ELF-1 (cell line): ENCODE data around the gene CPNE5.

Source experiments
- DNase-seq: peaks from one replicate; pipeline ENCODE4 v3.0.0-alpha.2; 2016; ENCODE audit warnings: low read depth, low spot score

Gene CPNE5

DNA sequence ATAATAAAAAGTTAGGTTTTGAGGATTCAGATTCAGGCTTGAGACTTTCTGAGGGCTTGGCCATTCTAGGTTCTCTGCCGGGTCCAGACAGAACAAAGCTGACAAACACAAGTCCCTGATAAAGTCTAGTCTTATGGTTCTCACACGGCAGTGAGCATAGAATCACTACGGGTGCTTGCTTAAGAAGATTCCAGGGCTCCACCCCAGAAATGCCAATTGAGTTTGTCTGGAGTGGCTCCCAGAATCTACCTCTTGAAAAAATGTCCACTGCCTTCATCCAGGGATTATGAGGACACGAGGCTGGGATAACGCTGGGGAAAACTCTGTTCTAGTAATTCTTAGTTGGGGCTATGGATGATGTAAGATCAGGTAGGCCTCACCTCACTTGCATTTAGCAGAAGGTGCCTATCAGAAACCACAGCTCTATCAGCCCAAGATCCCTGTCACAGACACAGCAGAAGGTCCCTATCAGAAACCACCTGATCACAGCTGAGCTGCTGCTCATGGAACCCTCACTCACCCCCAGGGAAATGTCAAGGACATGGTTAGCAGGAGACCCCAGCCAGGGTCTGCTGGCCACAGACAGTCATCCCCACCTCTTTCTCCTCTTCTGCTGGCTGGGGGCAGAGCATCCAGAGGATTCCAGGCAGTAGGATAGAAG, 89.3 kb downstream of the CPNE5 start:
- DNase-seq: no peak

DNA sequence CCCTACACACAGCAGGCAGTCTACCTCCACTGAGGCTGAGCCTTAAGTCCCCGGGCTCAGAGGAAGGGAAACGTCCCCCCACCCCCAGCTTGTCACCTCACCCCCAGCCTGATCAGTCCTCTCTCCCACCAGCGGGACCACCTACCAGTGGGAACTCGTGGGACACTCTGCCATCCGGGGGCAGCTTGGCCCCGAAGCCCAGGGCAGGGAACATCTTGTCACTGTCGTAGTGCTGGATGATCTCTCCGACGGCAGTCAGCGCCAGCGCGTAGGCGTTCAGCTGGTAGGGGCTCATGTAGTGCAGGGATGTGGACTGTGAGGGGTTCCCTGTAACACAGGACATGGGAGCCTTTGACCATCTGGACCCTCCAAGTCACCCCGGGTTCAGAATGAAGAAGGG, 93.0 kb downstream of the CPNE5 start:
- no peak for DNase-seq

GRCh38 chr6:36745836-36746235, 93.4 kb downstream of the CPNE5 start:
- DNase-seq: no peak

- DNase-seq: no peak
Observed at GRCh38 chr6:36745283-36745682, 94.0 kb downstream of the CPNE5 start.

DNA sequence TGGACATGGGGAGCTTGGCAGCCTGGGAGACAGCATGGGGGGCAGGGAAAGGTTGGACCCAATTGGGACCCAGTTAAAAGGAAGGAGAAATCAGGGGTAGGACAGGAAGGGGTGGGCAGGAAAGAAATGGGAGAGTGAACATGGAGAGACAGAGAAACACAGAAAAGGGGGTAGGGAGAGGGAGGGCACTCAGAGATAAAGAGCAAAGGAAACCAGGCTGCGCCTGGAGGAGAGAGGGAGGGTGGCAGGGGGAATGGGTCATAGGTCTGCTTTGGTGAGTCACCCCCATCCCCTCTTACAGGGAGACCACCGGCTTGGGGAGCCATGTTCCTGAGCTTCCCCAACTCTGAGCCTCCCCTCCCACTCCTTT, 95.0 kb downstream of the CPNE5 start:
- no peak for DNase-seq

DNA sequence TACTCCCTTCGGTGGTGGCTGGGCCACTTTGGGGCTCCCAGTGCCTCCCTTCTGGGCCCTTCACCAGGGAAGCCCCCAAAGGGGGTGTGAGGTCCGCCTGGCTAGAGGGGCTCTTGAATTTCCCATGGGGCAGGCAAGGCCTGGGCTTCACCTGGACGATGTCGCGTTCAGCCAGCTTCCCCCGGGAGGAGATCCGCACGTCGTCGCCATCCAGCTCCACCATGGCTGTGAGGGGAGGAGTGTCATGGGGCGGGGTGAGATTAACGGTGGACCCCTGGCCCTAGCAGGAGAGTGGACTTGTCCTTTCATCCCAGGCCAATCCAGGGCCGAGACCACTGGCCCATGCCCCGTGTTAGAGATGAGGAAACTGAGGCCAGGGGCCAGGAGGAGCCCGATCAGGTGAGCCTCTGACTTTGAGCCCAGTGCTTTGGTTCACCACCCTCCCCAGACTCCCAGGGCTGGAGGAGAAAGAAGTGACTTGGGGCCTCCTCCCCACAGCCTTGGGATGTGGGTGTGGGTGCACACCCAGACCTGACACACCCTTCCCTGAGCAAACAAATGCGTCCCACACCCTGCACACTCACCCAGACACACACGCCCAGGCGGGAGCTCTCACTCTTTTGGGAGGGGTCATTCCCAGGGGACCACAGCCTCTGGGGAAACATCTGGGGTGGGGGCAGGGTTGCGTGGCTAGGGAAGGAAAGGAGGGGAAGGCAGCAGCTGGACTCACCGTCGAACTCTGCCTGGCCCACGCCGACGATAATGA, 95.5 kb downstream of the CPNE5 start:
- no peak for DNase-seq

GRCh38 chr6:36743032-36743431, 96.2 kb downstream of the CPNE5 start:
- no peak for DNase-seq

- no peak for DNase-seq
Observed at GRCh38 chr6:36742146-36742545, 97.1 kb downstream of the CPNE5 start.

DNA sequence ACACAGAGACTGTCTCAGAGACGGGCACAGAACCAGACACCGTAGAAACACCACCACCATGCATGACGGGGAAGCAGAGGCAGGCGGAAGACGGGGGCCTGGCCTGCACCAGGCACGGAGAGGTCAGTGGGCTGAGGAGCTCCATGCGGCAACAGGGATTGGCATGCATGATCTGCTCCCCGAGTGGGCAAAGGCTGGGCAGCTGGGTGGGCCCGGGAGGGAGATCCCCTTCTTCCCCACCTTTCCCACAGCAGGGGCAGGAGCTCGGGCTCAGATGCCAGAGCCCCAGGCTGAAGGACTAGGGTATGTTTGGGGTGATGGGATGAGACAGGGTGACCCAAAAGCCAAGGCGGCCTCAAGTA, 98.4 kb downstream of the CPNE5 start:
- DNase-seq: no peak

DNA sequence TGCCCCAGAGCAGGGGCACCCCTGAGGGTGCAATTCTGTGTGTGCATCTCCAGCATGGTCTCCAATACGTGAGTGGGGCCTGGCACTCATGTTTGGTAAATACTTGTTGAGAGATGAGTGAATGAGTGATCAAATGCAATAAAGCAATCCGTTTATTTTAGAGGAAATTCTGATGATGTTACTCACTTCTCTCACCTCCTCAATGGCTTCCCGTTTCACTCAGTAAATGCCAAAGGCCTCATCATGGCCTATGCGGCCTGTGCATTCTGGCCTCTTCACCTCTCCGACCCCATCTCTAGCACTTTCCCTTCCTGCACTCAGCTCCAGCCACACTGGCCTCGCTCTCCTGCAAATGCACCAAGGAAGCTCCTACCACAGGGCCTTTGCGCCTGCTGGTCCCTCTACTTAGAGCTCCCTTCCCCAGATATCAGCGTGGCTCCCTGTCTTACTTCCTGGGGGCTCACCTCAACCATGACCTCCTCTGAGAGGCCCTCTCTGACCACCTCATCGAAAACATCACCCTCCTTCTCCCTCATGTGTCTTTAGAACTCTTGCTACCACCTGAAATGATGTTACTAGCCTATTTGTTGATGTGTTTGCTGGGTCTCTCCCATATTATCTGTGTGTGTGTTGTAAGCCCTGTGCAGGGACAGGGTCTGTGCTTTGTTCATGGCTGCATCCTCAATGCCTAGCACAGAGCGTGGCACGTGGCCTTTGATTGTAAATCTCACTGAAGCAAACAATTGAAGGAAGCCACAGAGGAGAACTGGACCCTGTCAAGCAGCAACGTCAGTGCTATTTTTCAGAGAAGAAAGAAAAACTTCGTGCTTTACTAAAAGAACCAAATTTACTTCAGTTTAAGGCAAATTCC, 99.1 kb downstream of the CPNE5 start:
- DNase-seq: no peak

- DNase-seq: no peak
Observed at GRCh38 chr6:36738108-36738507, 101.1 kb downstream of the CPNE5 start.

DNA sequence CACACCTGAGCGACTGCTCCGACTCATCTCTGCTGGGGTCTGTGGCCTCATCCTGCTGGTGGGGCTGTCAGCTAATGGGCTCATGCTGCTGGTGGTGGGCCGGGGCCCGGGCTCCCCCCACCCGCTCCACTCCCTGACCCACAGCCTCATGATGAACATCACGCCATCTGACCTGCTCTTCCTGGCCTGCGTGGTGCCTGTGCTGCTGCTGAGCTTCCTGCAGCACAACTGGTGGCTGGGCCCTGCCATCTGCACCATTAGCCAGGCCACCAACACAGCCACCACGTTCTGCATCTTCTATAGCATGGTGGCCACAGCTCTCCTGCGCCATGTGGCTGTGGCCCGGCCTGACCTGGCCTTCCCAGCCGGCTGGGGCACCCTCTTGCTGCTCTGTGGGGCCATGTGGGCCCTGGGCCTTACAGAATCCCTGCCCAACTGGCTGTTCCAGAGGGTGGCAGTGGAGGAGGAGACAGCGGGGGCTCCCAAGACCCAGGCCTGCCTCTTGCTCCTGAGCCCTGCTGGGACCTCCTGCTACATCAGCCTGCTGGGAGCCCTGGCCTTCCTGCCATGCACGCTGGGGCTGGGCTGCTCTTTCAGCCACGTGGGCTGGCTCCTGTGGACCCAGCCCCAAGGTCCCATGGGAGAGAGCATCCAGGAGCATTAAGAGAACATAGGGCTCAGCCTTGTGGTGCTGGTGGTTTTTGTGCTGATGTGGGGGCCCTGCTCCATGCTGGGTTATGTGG, 102.0 kb downstream of the CPNE5 start:
- DNase-seq: no peak

GRCh38 chr6:36735110-36736071, 103.9 kb downstream of the CPNE5 start:
- DNase-seq: no peak

DNA sequence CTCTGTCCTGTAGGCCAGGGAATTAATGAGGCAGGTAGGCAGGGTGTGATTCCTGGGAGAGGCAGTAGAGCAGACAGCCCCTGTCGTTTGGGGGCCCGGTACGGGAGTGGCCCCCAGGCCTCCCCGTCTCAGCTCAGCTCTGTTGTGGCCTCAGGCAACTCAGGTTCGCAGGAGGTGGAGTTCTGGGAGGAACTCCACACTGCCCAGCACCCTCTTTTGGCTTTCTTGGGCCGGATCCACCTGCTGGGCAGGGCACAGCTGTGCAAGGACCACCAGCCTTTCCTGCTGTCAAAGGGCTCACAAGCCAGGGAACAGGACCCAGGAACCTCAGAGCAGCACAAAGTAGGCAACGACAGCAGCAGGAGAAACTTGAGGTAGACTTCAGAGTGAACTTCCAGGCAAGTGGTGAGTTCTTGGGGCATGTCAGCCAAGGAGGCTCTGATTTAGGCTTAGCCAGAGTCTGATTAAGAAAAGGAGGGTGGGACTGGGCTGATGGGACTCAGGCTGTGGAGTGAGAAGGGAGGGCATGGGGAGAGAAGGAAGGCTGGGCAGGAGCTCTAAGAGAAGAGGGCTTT, 104.7 kb downstream of the CPNE5 start:
- DNase-seq: no peak

DNA sequence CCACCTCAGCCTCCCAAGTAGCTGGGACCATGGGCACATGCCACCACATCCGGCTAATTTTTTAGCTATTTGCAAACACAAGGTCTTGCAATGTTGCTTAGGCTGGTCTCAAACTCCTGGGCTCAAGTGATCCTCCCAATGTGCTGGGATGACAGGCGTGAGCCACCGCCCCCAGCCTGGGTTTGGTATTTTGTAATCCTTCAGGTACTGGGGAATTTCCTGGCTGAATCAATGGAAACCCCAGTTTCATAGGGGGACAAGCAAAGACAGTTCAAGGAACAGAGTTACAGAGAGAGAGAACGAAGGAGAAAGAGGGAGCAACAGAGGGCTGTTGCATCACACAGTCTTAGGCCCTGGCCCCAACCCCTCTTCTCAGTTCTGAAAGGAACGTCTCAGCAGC, 105.9 kb downstream of the CPNE5 start:
- no peak for DNase-seq

GRCh38 chr6:36731622-36732310, 107.5 kb downstream of the CPNE5 start:
- no peak for DNase-seq

DNA sequence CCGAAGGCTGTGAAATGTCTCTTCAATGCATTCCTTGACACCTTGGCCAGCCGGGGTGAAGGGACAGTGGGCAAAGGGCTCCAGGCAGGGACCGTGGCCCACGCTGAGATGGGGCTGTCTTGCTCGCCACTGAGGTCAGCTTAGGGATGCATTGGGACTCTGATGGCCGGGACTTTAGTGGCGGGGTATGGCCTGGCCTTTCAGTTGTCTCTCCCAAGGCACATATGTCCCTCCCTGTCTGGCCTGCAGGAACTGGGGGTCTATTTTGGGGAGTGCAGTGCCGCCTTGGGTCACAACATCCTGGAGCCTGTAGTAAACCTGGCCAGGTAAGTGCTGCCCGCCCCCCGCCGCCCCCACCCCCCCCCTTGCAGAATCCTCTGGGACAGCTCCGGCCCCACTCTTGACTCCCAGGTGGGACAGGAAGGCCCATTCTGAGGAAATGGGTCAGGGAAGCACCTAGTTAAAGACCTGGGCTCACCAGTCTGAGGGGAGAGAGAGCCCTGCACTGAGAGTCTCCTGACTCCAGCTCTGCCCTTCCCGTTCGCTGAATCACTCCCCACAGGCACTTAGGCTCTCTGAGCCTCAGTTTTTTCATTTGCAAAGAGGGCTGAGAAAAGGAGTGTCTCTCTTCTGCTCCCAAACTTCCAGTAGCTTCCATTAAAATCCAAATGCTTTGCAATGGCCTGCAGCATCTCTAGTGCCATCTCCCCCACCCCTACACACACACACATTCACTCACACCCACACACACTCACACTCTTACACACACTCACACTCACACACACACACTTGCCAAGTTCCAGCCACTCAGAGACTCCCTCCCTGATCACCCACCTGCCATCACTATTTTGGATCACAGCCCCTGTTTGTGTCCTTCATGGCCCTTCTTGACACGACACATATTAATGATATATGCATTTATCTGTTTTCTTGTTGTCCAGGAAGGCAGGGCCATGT, 108.5 kb downstream of the CPNE5 start:
- DNase-seq: no peak

GRCh38 chr6:36729161-36729524, 110.1 kb downstream of the CPNE5 start:
- no peak for DNase-seq
